Measurements from ENCODE around the gene MAP4K5. TPM values are rescaled to one million over a fixed set of nuclear protein-coding genes. Genes with fewer than 3 reads are reported as not detected.

MAP4K5 gene
- total RNA-seq, 1 experiment from 2014 or later = 39.1 TPM

DNA sequence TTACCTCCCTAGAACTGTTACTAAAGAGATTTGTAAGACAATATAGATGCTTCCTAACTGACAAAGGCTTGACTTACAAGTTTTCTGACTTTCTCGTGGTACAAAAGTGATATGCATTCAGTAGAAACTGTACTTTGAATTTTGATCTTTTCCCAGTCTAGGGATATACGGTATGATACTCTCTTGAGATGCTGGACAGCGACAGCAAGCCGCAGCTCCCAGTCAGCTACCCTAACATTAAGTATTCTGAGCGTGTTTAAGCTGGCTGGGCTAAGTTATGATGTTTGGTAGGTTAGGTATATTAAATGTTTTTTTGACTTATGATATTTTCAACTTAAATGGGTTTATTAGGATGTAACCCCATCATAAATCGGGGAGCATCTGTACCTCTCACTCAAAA, 80.5 kb downstream of the MAP4K5 start:
- TF ChIP-seq POLR2A (IDR thresholded peaks at IDR 0.05; ENCODE audit: borderline replicate concordance, extremely low read depth, insufficient read depth, insufficient read length) = no peak
- TF ChIP-seq, protein P1, sequence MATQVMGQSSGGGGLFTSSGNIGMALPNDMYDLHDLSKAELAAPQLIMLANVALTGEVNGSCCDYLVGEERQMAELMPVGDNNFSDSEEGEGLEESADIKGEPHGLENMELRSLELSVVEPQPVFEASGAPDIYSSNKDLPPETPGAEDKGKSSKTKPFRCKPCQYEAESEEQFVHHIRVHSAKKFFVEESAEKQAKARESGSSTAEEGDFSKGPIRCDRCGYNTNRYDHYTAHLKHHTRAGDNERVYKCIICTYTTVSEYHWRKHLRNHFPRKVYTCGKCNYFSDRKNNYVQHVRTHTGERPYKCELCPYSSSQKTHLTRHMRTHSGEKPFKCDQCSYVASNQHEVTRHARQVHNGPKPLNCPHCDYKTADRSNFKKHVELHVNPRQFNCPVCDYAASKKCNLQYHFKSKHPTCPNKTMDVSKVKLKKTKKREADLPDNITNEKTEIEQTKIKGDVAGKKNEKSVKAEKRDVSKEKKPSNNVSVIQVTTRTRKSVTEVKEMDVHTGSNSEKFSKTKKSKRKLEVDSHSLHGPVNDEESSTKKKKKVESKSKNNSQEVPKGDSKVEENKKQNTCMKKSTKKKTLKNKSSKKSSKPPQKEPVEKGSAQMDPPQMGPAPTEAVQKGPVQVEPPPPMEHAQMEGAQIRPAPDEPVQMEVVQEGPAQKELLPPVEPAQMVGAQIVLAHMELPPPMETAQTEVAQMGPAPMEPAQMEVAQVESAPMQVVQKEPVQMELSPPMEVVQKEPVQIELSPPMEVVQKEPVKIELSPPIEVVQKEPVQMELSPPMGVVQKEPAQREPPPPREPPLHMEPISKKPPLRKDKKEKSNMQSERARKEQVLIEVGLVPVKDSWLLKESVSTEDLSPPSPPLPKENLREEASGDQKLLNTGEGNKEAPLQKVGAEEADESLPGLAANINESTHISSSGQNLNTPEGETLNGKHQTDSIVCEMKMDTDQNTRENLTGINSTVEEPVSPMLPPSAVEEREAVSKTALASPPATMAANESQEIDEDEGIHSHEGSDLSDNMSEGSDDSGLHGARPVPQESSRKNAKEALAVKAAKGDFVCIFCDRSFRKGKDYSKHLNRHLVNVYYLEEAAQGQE (IDR thresholded peaks at IDR 0.05; ENCODE audit: low read depth) = peak; percentile 25
- no TSS peak for BruUV-seq (replicated peaks)
- Histone ChIP-seq H3K9ac (ENCODE audit: low read length) (no peak overlapping the region), H3K9me2 (ENCODE audit: insufficient read depth) (no peaks in the 10 kb centered on the region), H3K36me3 (ENCODE audit: control insufficient read depth in 1 of 2, insufficient read depth in 2 of 2, low read length in 2 of 2) (peaks cover 22 to 30% of the 10 kb centered on the region in 2 experiments), H4K20me1 (ENCODE audit: insufficient read depth) (no peaks in the 10 kb centered on the region), H3K4me3 (replicated peaks in 1 of 2; ENCODE audit: low read depth in 1 of 2, low read length in 2 of 2) (no peak overlapping the region), H3K4me2 (ENCODE audit: low read length) (no peak overlapping the region), H3K4me1 (ENCODE audit: control insufficient read depth in 1 of 2, insufficient read depth in 2 of 2, low read length in 2 of 2) (peaks cover 11 to 18% of the 10 kb centered on the region in 2 experiments), H3K27me3 (ENCODE audit: insufficient read depth, low read length) (no peaks in the 10 kb centered on the region), H2AFZ (ENCODE audit: low read depth, low read length, poor library complexity, severe bottlenecking) (no peak overlapping the region), H3K9me3 (ENCODE audit: control insufficient read depth in 1 of 2, insufficient read depth in 1 of 2, low read depth in 1 of 2, low read length in 2 of 2) (no peaks in the 10 kb centered on the region), H3K79me2 (ENCODE audit: insufficient read depth, low read length) (no peaks in the 10 kb centered on the region), H3K27ac (ENCODE audit: low read depth, low read length) (no peak overlapping the region)
- intact Hi-C loops (cut with micrococcal nuclease) = no loop called here
- ATAC-seq = no peak
- POLR2A ChIA-PET = no interaction called here
- RAD21 ChIA-PET (ENCODE audit: low non-redundant PET in 1 of 2, low total read pairs in 2 of 2, uncharacterized antibody in 2 of 2, unreplicated experiment in 2 of 2) = no interaction called here
- CTCF ChIA-PET = no interaction called here
- no peak for DNase-seq (ENCODE audit: low read depth, low spot score)

DNA sequence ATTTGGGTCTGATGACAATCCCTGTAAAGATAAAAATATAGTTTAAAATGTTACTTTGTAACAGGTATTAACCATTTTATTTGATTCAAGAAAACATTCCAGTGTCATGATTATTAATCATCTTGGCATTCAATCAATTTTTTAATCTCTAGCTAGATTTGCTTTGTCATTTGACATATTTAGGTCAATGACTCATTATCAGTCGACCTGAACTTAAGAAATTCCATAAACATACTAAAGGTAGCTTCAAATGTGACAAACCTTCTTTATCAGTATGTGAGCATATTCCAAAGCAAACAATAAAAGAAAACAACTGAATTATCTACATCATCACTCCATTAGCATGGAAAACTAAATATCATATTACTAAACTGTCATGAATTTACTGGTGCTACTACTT, 84.9 kb downstream of the MAP4K5 start:
- ChIA-PET RAD21 (ENCODE audit: low non-redundant PET in 1 of 2, low total read pairs in 2 of 2, uncharacterized antibody in 2 of 2, unreplicated experiment in 2 of 2) (no interaction called here), CTCF (no interaction called here), POLR2A (no interaction called here)
- Histone ChIP-seq H3K79me2 (ENCODE audit: insufficient read depth, low read length) (no peaks in the 10 kb centered on the region), H3K36me3 (ENCODE audit: control insufficient read depth in 1 of 2, insufficient read depth in 2 of 2, low read length in 2 of 2) (peaks cover 20 to 28% of the 10 kb centered on the region in 2 experiments), H3K9me2 (ENCODE audit: insufficient read depth) (no peaks in the 10 kb centered on the region), H3K4me3 (replicated peaks in 1 of 2; ENCODE audit: low read depth in 1 of 2, low read length in 2 of 2) (no peak overlapping the region), H3K27me3 (ENCODE audit: insufficient read depth, low read length) (no peaks in the 10 kb centered on the region), H4K20me1 (ENCODE audit: insufficient read depth) (no peaks in the 10 kb centered on the region), H3K9ac (ENCODE audit: low read length) (no peak overlapping the region), H3K4me1 (ENCODE audit: control insufficient read depth in 1 of 2, insufficient read depth in 2 of 2, low read length in 2 of 2) (peaks cover 11 to 18% of the 10 kb centered on the region in 2 experiments), H2AFZ (ENCODE audit: low read depth, low read length, poor library complexity, severe bottlenecking) (no peak overlapping the region), H3K4me2 (ENCODE audit: low read length) (peak overlapping the region; percentile 35), H3K9me3 (ENCODE audit: control insufficient read depth in 1 of 2, insufficient read depth in 1 of 2, low read depth in 1 of 2, low read length in 2 of 2) (no peaks in the 10 kb centered on the region), H3K27ac (ENCODE audit: low read depth, low read length) (peak overlapping the region; percentile 19; the same call in 1 of the 2 replicates)
- ATAC-seq (peak; percentile 30; the same call in 1 of the 2 replicates), DNase-seq (ENCODE audit: low read depth, low spot score) (peak; percentile 21)
- peak; percentile 31 for TF ChIP-seq FOSL1 (IDR thresholded peaks at IDR 0.05; ENCODE audit: low read depth)
- TF ChIP-seq, protein P2, sequence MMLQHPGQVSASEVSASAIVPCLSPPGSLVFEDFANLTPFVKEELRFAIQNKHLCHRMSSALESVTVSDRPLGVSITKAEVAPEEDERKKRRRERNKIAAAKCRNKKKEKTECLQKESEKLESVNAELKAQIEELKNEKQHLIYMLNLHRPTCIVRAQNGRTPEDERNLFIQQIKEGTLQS (IDR thresholded peaks at IDR 0.05) = peak; percentile 16; the same call in 1 of the 2 replicates
- no peak for TF ChIP-seq ELF1 (IDR thresholded peaks at IDR 0.05; ENCODE audit: borderline replicate concordance, low read depth)
- TF ChIP-seq JUND (IDR thresholded peaks at IDR 0.05) = 0 out of 2 replicates have a peak, but pooled peaks have one; percentile 12
- no TSS peak for BruUV-seq (replicated peaks)
- intact Hi-C loops (cut with micrococcal nuclease) = no loop called here
